HCT116 (cell line): ENCODE results near the gene PGPEP1.

ENCODE experiments used
- CEBPB ChIP-seq: IDR thresholded peaks from 2 replicates; pipeline ENCODE4 v1.6.1; 2012; ENCODE audit warnings: low read depth
- TF ChIP-seq, protein P1 (sequence below), 3 experiments: fragments of 200-600 bp in 1 of 3; sonication (generic) in 1 of 3; IDR thresholded peaks in 2 of 3; conservative IDR thresholded peaks in 1 of 3; 2 replicates each; pipeline ENCODE4 v1.5.1; 2012 to 2017; ENCODE audit warnings: low read depth in 2 of 3, low read length in 2 of 3, antibody characterized with exemption in 1 of 3, borderline replicate concordance in 1 of 3, control low read depth in 1 of 3, mild to moderate bottlenecking in 1 of 3, mixed read lengths in 1 of 3, mixed run types in 1 of 3, moderate library complexity in 1 of 3; ENCODE audit not compliant: insufficient read depth in 1 of 3

- TF ChIP-seq, protein P1, sequence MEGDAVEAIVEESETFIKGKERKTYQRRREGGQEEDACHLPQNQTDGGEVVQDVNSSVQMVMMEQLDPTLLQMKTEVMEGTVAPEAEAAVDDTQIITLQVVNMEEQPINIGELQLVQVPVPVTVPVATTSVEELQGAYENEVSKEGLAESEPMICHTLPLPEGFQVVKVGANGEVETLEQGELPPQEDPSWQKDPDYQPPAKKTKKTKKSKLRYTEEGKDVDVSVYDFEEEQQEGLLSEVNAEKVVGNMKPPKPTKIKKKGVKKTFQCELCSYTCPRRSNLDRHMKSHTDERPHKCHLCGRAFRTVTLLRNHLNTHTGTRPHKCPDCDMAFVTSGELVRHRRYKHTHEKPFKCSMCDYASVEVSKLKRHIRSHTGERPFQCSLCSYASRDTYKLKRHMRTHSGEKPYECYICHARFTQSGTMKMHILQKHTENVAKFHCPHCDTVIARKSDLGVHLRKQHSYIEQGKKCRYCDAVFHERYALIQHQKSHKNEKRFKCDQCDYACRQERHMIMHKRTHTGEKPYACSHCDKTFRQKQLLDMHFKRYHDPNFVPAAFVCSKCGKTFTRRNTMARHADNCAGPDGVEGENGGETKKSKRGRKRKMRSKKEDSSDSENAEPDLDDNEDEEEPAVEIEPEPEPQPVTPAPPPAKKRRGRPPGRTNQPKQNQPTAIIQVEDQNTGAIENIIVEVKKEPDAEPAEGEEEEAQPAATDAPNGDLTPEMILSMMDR (IDR thresholded peaks at IDR 0.05 in 2 of 3, conservative IDR thresholded peaks at IDR 0.05 in 1 of 3; ENCODE audit: borderline replicate concordance in 1 of 3, insufficient read depth in 1 of 3, low read depth in 2 of 3, low read length in 2 of 3) = peak in 2 of 3 experiments; percentile 14 to 17; a peak in 1 of 6 replicates
- TF ChIP-seq CEBPB = no peak
These were observed 18.1 kb upstream of the PGPEP1 start for GRCh38 chr19:18322318-18322758.
